Measurements from ENCODE around the gene BMP6.

DNA sequence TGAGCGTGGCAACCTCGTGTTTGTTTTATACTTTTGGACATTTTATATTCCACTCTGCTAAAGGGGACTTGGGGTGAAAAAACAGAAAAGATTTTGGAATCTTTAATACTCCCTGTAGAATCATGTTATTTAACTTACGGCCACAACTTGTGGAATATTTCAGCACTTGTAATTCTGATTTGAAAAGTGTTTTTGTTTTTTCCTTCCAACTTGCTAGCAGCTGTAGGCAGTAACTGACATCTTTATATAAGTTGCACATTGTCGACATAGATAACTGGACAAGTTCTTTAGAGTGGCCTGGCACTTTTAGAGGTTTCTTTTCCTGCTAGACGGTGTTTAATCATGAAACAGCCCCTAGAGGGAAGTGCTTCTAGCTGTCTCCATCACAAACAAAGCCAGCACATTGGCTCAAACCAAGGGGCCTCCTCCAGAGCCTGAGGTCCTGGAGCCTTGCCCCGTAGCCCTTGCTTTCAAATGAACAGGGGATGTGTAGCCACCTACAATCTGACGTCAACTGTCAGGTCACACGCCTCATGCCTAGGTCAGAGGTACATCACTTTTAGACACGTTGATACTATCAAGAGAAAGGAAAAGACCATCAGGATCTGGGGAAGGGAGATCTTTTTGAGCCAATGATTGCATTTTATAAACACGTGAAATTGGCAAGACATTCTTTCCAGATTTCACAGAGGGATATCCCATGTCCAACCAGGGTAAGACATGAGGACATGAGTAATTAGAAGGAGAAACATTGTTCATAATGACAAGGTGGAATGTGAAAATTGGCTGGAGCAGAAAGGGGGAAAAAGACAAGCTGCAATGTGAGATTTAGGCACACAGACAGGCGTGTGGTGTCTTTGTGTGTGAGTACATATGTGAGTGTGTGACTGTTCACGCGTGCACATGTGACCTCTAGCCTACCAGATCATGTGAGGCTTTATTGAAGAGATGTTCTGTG lies 92.6 kb downstream of the BMP6 start:
- no peak for TF ChIP-seq CTCF (conservative IDR thresholded peaks at IDR 0.05; ENCODE audit: low read length)
- TF ChIP-seq EZH2phosphoT487 (IDR thresholded peaks at IDR 0.05; ENCODE audit: borderline replicate concordance, low read depth, low read length), result no peak

Measured in OCI-LY7 (cell line).